Measurements from ENCODE around the gene EFHC1. TPM values are rescaled to one million over a fixed set of nuclear protein-coding genes. Genes with fewer than 3 reads are reported as not detected.
A peak's percentile ranks its signal among the peaks of the same experiment; 100 is the strongest.

The EFHC1 gene, protein sequence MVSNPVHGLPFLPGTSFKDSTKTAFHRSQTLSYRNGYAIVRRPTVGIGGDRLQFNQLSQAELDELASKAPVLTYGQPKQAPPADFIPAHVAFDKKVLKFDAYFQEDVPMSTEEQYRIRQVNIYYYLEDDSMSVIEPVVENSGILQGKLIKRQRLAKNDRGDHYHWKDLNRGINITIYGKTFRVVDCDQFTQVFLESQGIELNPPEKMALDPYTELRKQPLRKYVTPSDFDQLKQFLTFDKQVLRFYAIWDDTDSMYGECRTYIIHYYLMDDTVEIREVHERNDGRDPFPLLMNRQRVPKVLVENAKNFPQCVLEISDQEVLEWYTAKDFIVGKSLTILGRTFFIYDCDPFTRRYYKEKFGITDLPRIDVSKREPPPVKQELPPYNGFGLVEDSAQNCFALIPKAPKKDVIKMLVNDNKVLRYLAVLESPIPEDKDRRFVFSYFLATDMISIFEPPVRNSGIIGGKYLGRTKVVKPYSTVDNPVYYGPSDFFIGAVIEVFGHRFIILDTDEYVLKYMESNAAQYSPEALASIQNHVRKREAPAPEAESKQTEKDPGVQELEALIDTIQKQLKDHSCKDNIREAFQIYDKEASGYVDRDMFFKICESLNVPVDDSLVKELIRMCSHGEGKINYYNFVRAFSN
- total RNA-seq: 1 to 10 TPM; 2.2 to 3.6 TPM

DNA sequence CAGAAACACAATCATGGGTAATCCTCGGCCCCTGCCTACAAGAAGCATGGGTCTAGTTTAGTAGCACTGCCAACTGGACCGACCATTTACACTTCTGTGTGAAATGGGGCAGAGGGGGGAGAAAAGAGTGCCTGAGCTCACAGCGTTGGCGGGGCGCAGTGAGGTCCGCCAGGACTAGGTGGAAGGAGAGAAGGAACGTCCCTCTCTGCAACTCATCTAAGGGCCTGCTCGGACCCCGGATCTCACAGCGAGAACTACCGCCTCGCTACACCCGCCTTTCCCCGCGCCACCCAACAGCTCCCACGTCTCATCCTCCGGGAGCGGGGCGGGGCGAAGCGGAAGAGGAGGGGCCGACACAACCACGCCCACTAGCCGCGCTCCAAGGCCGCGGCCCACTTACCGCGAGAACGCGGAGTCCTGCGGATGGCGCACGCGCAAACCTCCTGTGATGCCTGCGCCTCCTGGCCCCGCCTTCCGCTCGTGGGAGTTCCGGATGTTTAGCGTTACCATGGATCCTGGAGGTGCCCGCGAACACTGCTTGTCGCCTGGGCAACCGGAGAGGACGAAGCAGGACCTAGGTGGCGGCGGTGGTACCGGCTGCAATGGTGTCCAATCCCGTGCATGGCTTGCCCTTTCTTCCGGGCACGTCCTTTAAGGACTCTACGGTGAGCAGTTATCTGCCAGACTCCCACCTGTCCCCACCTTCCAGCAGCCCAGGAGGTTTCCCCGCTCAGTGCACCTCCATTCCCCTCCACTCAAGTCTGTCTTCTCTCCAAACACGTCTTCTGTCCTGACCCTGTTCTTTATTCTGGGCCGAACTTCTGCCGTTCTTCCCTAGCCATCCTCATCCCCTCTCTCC, at the start of gene EFHC1:
Gene EFHC1, plus strand, starts transcription at position 534 of the 859 bp plus-strand sequence. Its CDS starts 69 bp downstream, at position 603.
- no peaks in the 10 kb centered on the region for H3K27me3 Mint-ChIP-seq
- H3K27ac Mint-ChIP-seq: peak within 1 kb of the TSS; percentile 82
- peak; percentile 94 for ATAC-seq

DNA sequence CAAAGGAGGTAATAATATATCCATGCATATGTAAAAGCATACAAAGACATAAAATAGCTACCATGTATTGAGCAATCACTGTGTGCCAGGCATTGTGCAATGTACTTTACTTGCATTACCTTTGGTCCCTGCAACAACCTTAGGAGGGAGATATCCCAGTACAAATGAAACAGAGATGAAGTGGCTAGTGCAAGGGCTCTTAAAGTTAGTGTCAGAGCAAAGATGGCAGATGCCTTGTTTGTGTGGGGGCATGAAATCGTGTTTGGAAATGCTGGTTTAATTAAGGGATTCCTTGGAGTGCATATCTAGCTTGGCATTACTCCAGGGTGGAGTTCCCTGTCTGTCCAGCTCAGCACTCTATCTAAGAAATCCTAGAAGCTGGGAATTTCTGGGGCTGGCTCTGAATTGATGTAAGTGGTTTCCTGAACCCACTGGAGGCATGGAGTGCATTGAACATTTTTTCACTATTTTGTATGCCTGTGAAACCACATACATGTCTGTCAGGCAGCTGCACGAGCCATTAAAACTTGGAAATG, 48.4 kb upstream of the EFHC1 start:
- DNase-seq: no peak
- H3K4me3 Mint-ChIP-seq: no peak overlapping the region
- peaks cover 44% of the 10 kb centered on the region for H3K4me1 Mint-ChIP-seq
- ATAC-seq: no peak
- H3K36me3 Mint-ChIP-seq (ENCODE audit: low read depth): peaks cover 36% of the 10 kb centered on the region
- POLR2A ChIA-PET: no interaction called here
- no peaks in the 10 kb centered on the region for H3K27me3 Mint-ChIP-seq
- H3K27ac Mint-ChIP-seq: no peak overlapping the region
- CTCF ChIA-PET: interaction anchor here (0.7 to 1.6 kb wide), 7 partner anchors 8 to 64 kb away, joined by 3 to 5 read pairs (median 4); no protein-coding TSS in a partner anchor
- H3K9me3 Mint-ChIP-seq (ENCODE audit: low read depth): peaks cover 13% of the 10 kb centered on the region
- intact Hi-C loops (cut with DNase I, micrococcal nuclease): no loop called here

More for the DNA sequence above, at the start of gene EFHC1:
- H3K4me3 Mint-ChIP-seq: no peak within 1 kb of the TSS
- intact Hi-C loops (cut with DNase I, micrococcal nuclease): loop anchor here (1.0 to 5.0 kb wide), 13 partner anchors 21 to 645 kb away; partner anchors contain the start of genes MCM3 (in 2 of the 2), TRAM2 (in 2 of the 2), FBXO9 (in 1 of the 2) and GSTA4 (in 1 of the 2)
- H3K36me3 Mint-ChIP-seq (ENCODE audit: low read depth): no peaks in the 10 kb centered on the region
- CTCF ChIA-PET: interaction anchor here (0.6 to 5.6 kb wide), 15 partner anchors 15 to 245 kb away, joined by 3 to 67 read pairs (median 4); partner anchors contain the start of genes MCM3 and PAQR8
- POLR2A ChIA-PET: interaction anchor here (1.0 to 2.0 kb wide), 2 partner anchors 58 to 135 kb away, joined by 3 to 10 read pairs; partner anchors contain the start of genes MCM3 and PAQR8
- peak; percentile 99 for DNase-seq
- no peaks in the 10 kb centered on the region for H3K9me3 Mint-ChIP-seq (ENCODE audit: low read depth)
- peaks cover 22% of the 10 kb centered on the region for H3K4me1 Mint-ChIP-seq

DNA sequence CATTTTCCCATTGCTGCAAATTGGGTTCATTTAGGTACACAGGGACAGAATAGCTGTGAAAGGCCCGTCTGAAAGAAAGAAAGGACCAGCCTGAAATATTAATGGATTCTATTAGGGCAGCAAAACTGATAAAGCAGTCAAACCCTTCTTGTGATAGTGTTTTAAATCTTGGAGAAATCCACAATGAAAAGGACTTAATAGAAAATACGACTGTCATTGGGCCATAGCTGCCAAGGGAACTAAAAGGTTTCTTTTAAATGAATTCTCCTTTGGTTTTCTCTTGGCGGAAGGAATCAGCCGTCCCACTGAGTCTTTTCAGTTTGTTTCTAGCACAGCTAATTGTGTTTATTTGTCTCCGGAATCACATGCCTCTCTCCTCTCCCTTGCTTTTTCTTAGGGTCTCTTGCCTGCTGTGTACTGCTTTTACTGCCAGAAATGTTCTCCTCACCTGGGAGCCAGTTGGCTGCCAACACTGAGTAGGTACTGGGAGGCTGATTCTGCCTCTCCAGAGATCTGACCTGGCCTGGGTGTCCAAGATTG, 46.9 kb upstream of the EFHC1 start:
- no peaks in the 10 kb centered on the region for H3K27me3 Mint-ChIP-seq
- H3K4me1 Mint-ChIP-seq: peaks cover 44% of the 10 kb centered on the region
- H3K4me3 Mint-ChIP-seq: no peak overlapping the region
- H3K27ac Mint-ChIP-seq: no peak overlapping the region
- H3K9me3 Mint-ChIP-seq (ENCODE audit: low read depth): peaks cover 13% of the 10 kb centered on the region
- intact Hi-C loops (cut with DNase I, micrococcal nuclease): no loop called here
- DNase-seq (no peak), ATAC-seq (no peak)
- H3K36me3 Mint-ChIP-seq (ENCODE audit: low read depth): peaks cover 23% of the 10 kb centered on the region
- POLR2A ChIA-PET: no interaction called here
- CTCF ChIA-PET: interaction anchor here (0.6 to 1.5 kb wide), 4 partner anchors 9 to 154 kb away, joined by 3 to 4 read pairs (median 4); no protein-coding TSS in a partner anchor

DNA sequence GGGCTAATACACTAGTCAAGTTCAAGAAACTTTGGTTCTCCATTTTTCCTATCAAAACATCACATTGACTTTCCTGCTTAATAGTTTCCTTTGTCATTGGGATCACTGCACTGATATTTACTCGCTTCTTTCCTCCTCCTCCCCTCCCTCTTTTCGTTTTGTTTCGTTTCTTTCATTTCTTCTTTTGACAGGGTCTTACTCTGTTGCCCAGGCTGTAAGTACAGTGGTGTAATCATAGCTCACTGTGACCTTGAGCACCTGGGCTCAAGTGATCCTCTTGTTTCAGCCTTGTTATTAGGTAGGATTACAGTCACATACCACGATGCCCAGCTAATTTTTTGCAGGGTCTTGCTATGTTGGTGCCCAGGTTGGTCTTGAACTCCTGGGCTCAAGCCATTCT, 45.9 kb upstream of the EFHC1 start:
- peaks cover 39% of the 10 kb centered on the region for H3K4me1 Mint-ChIP-seq
- no peak for DNase-seq
- CTCF ChIA-PET: interaction anchor here (1.1 kb wide), 1 partner anchor 16 kb away, joined by 3 read pairs; no protein-coding TSS in a partner anchor
- intact Hi-C loops (cut with DNase I, micrococcal nuclease): no loop called here
- H3K27me3 Mint-ChIP-seq: no peaks in the 10 kb centered on the region
- POLR2A ChIA-PET: interaction anchor here (0.6 kb wide), 1 partner anchor 64 kb away, joined by 4 read pairs; no protein-coding TSS in a partner anchor
- H3K9me3 Mint-ChIP-seq (ENCODE audit: low read depth): peaks cover 15% of the 10 kb centered on the region
- no peak overlapping the region for H3K4me3 Mint-ChIP-seq
- H3K36me3 Mint-ChIP-seq (ENCODE audit: low read depth): peaks cover 25% of the 10 kb centered on the region
- H3K27ac Mint-ChIP-seq: no peak overlapping the region
- no peak for ATAC-seq

DNA sequence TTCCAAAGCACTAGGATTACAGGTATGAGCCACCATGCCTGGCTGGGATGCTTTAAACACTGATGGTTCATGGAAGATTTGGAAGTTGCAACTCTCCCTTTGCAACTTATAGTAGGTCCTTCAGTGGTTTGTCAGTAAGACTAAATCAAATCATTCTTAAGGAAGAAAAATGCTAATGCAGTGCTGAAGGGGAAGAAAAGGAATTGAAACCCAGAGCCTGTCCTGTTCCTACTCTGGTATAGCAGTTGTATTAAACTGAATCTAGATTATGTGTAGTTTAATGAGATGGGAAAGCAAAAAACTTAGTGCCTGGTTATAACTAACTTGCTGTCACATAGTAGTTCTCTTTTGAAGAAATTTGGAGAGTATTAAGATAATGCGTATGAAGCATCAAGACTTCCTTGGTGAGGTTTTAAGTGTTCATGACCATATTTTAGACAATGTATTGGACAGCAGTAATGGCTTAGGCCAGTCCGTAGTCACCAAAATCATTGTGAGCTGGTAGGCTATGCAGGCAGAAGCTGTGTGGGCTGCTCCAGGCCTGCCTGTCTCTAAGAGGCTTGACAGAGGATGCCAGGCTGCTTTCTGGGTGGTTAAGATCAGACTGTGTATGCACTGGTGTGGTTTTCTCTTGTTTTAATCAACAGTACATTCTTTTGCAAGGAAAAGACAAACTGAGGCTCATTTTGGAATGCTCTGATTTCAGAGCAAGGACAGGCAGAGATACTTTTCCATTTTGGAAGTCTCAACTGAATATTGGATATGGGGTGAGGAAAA, 44.2 kb upstream of the EFHC1 start:
- POLR2A ChIA-PET: interaction anchor here (0.7 kb wide), 1 partner anchor 213 kb away, joined by 3 read pairs; no protein-coding TSS in a partner anchor
- Mint-ChIP-seq H3K4me1 (peaks cover 48% of the 10 kb centered on the region), H3K36me3 (ENCODE audit: low read depth) (peaks cover 28% of the 10 kb centered on the region)

DNA sequence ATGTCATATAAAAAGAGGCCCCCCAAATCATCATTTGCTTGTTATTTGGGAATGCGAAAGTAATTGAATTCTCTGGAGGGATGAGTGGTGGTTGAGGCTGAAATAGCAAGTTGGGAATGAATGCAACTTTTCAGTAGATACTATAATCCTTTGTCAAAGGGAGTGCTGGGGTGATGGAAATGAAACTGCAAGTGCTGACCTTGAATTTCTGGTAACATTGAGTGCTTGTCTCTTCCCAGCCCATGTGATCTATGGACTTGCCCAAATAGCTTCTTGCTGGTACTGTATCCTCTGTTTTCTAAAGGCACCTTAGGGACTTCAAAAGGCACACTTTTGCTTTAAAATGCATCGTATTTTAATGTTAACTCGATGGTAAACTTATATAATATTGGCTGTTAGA, 43.4 kb upstream of the EFHC1 start:
- Mint-ChIP-seq H3K27ac (peak overlapping the region; percentile 49), H3K4me1 (peaks cover 55% of the 10 kb centered on the region)
- intact Hi-C loops (cut with DNase I, micrococcal nuclease): no loop called here

More for the DNA sequence above, 44.2 kb upstream of the EFHC1 start:
- Mint-ChIP-seq H3K9me3 (ENCODE audit: low read depth) (peaks cover 15% of the 10 kb centered on the region), H3K27ac (peak overlapping the region; percentile 27), H3K27me3 (no peaks in the 10 kb centered on the region), H3K4me3 (no peak overlapping the region)
- peak; percentile 23 for DNase-seq
- peak; percentile 71 for ATAC-seq
- CTCF ChIA-PET: interaction anchor here (0.9 to 1.5 kb wide), 2 partner anchors 21 to 276 kb away, joined by 3 to 6 read pairs; no protein-coding TSS in a partner anchor
- intact Hi-C loops (cut with DNase I, micrococcal nuclease): no loop called here

DNA sequence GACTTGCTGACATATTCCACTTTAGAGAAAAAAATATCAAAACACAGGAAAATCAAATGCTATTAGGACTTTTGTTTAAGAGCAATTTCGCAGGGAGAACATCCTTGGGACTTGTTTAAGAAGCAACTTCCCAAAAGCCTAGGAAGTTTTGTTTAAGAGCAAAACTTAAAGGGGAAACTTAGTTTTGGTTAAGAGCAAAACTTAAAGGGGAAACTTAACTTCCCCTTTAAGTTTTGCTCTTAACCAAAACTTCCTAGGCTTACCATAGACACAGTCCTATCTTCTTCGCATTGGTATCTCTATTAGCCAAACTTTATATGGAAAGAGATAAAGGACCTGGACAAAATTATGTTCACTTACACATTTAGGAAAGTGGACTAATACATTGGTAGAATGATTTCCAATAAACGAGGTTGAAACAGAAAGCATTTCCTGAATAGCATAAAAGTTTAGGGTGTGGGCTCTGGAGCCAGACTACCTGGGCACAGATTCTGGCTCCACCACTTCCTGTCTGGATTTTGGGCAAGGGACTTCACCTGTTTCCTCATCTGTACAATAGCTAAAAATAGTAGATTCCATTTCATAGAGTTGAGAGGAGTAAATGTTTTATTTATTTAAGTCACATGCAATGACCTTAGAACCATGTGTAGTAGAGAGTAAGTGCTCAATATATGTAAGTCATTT, 42.5 kb upstream of the EFHC1 start:
- H3K4me3 Mint-ChIP-seq: no peak overlapping the region
- H3K9me3 Mint-ChIP-seq (ENCODE audit: low read depth): peaks cover 15% of the 10 kb centered on the region
- CTCF ChIA-PET: interaction anchor here (1.5 kb wide), 1 partner anchor 20 kb away, joined by 6 read pairs; no protein-coding TSS in a partner anchor
- DNase-seq: no peak
- peak; percentile 30 for ATAC-seq
- H3K36me3 Mint-ChIP-seq (ENCODE audit: low read depth): peaks cover 31% of the 10 kb centered on the region
- H3K27me3 Mint-ChIP-seq: no peaks in the 10 kb centered on the region
- no peak overlapping the region for H3K27ac Mint-ChIP-seq
- intact Hi-C loops (cut with DNase I, micrococcal nuclease): no loop called here
- POLR2A ChIA-PET: interaction anchor here (0.6 kb wide), 1 partner anchor 71 kb away, joined by 3 read pairs; no protein-coding TSS in a partner anchor
- H3K4me1 Mint-ChIP-seq: peaks cover 59% of the 10 kb centered on the region

More for the DNA sequence above, 43.4 kb upstream of the EFHC1 start:
- Mint-ChIP-seq H3K27me3 (no peaks in the 10 kb centered on the region), H3K9me3 (ENCODE audit: low read depth) (peaks cover 15% of the 10 kb centered on the region), H3K4me3 (no peak overlapping the region), H3K36me3 (ENCODE audit: low read depth) (peaks cover 28% of the 10 kb centered on the region)
- ATAC-seq (peak; percentile 30), DNase-seq (no peak)
- CTCF ChIA-PET: interaction anchor here (0.9 to 1.5 kb wide), 2 partner anchors 21 to 275 kb away, joined by 3 to 6 read pairs; no protein-coding TSS in a partner anchor
- POLR2A ChIA-PET: interaction anchor here (0.6 kb wide), 1 partner anchor 164 kb away, joined by 3 read pairs; no protein-coding TSS in a partner anchor

DNA sequence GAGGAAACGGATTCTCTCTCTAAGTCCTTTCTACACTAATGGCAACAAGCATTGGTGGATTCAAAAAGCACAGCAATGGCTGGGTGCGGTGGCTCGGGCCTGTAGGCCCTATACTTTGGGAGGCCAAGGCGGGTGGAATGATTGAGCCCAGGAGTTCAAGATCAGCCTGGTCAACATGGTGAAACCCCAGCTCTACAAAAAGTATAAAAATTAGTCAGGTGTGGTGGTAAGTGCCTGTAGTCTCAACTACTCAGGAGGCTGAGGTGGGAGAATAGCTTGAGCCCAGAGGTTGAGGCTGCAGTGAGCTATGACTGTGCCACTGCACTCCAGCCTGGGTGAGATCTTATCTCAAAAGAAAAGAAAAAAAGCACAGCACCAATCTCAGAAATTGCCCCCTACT, 38.9 kb upstream of the EFHC1 start:
- no peaks in the 10 kb centered on the region for H3K27me3 Mint-ChIP-seq
- peaks cover 31% of the 10 kb centered on the region for H3K36me3 Mint-ChIP-seq (ENCODE audit: low read depth)
- CTCF ChIA-PET: interaction anchor here (0.9 to 1.7 kb wide), 6 partner anchors 8 to 95 kb away, joined by 3 to 4 read pairs (median 4); no protein-coding TSS in a partner anchor
- DNase-seq (peak; percentile 27), ATAC-seq (peak; percentile 48)
- peaks cover 9% of the 10 kb centered on the region for H3K9me3 Mint-ChIP-seq (ENCODE audit: low read depth)
- H3K4me3 Mint-ChIP-seq: no peak overlapping the region
- peaks cover 75% of the 10 kb centered on the region for H3K4me1 Mint-ChIP-seq
- POLR2A ChIA-PET: interaction anchor here (0.7 kb wide), 1 partner anchor 19 kb away, joined by 3 read pairs; no protein-coding TSS in a partner anchor
- H3K27ac Mint-ChIP-seq: peak overlapping the region; percentile 15
- intact Hi-C loops (cut with DNase I, micrococcal nuclease): loop anchor here in 1 of 2 experiments (2.0 kb wide), 1 partner anchor 14 kb away; no protein-coding TSS in a partner anchor

DNA sequence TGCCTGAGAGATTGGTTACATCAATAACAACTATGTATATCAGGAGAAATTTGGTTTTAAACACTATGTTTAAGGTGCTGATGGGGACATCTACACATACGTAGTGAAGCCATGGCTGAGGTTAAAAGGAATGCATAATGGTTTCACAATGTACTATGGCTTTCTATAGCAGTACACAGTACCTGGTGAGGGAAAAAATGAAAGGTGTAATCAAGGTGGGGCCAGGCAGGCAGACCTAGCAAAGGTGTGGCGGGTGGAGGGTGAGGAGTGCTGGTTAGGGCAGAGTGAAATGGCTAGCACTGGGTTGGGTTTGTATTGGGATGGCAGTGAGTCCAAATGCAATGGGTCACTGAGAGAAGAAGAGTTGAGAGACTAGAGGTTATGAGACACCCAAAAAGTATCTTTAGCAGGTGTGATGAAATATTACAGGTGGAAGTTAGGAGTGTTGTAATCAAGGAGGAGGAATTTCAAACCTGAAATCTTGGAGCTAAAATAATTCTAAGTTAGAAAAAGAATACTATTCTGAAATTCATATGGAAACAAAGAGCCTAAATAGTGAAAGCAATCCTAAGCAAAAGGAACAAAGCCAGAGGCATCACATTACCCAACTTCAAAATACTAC, 35.9 kb upstream of the EFHC1 start:
- CTCF ChIA-PET: interaction anchor here (0.9 to 1.3 kb wide), 2 partner anchors 14 to 17 kb away, joined by 3 read pairs; no protein-coding TSS in a partner anchor
- no peak for DNase-seq
- no peak for ATAC-seq
- Mint-ChIP-seq H3K4me1 (peaks cover 70% of the 10 kb centered on the region), H3K36me3 (ENCODE audit: low read depth) (peaks cover 32% of the 10 kb centered on the region), H3K27ac (no peak overlapping the region), H3K9me3 (ENCODE audit: low read depth) (peaks cover 12% of the 10 kb centered on the region), H3K27me3 (no peaks in the 10 kb centered on the region), H3K4me3 (no peak overlapping the region)
- POLR2A ChIA-PET: no interaction called here
- intact Hi-C loops (cut with DNase I, micrococcal nuclease): no loop called here

Data from activated CD4-positive, alpha-beta T cell treated with anti-CD3 and anti-CD28 coated beads for 36 hours (primary cell).